Middle frontal gyrus (tissue), 1 donor: Measurements from ENCODE around the gene COL2A1.

ENCODE experiments used
- DNase-seq: peaks from one replicate; pipeline ENCODE4 v3.0.0-alpha.2; 2015; ENCODE audit warnings: low spot score; ENCODE audit errors: extremely low spot score

The COL2A1 gene

GRCh38 chr12:48030173-48030650, 25.9 kb upstream of the COL2A1 start:
- no peak for DNase-seq

GRCh38 chr12:48029491-48030172, 25.4 kb upstream of the COL2A1 start:
- no peak for DNase-seq

GRCh38 chr12:48028541-48029431, 24.5 kb upstream of the COL2A1 start:
- no peak for DNase-seq

- DNase-seq, result no peak
Observed at GRCh38 chr12:48027183-48028002, 23.1 kb upstream of the COL2A1 start.

- no peak for DNase-seq
Observed at GRCh38 chr12:48026060-48026827, 22.0 kb upstream of the COL2A1 start.

- DNase-seq, result no peak
Observed at GRCh38 chr12:48025281-48025680, 21.0 kb upstream of the COL2A1 start.

- DNase-seq, result no peak
Observed at GRCh38 chr12:48024735-48025134, 20.5 kb upstream of the COL2A1 start.

GRCh38 chr12:48023386-48023785, 19.1 kb upstream of the COL2A1 start:
- DNase-seq, result no peak

- DNase-seq, result no peak
Observed at GRCh38 chr12:48022676-48023385, 18.6 kb upstream of the COL2A1 start.

GRCh38 chr12:48022180-48022521, 17.9 kb upstream of the COL2A1 start:
- DNase-seq, result no peak

GRCh38 chr12:48021485-48022179, 17.4 kb upstream of the COL2A1 start:
- no peak for DNase-seq

- no peak for DNase-seq
Observed at GRCh38 chr12:48019639-48020265, 15.5 kb upstream of the COL2A1 start.

- no peak for DNase-seq
Observed at GRCh38 chr12:48018618-48018995, 14.3 kb upstream of the COL2A1 start.

GRCh38 chr12:48017921-48018617, 13.8 kb upstream of the COL2A1 start:
- DNase-seq, result no peak

GRCh38 chr12:48017496-48017895, 13.2 kb upstream of the COL2A1 start:
- no peak for DNase-seq

GRCh38 chr12:48016373-48017020, 12.2 kb upstream of the COL2A1 start:
- no peak for DNase-seq

- no peak for DNase-seq
Observed at GRCh38 chr12:48015954-48016353, 11.7 kb upstream of the COL2A1 start.

- DNase-seq, result no peak
Observed at GRCh38 chr12:48015129-48015528, 10.9 kb upstream of the COL2A1 start.
